Measurements from ENCODE around the gene MERTK. TPM values are rescaled to one million over a fixed set of nuclear protein-coding genes. Genes with fewer than 3 reads are reported as not detected.

The MERTK gene
- total RNA-seq, 1 experiment from 2014 or later: 2.5 TPM

DNA sequence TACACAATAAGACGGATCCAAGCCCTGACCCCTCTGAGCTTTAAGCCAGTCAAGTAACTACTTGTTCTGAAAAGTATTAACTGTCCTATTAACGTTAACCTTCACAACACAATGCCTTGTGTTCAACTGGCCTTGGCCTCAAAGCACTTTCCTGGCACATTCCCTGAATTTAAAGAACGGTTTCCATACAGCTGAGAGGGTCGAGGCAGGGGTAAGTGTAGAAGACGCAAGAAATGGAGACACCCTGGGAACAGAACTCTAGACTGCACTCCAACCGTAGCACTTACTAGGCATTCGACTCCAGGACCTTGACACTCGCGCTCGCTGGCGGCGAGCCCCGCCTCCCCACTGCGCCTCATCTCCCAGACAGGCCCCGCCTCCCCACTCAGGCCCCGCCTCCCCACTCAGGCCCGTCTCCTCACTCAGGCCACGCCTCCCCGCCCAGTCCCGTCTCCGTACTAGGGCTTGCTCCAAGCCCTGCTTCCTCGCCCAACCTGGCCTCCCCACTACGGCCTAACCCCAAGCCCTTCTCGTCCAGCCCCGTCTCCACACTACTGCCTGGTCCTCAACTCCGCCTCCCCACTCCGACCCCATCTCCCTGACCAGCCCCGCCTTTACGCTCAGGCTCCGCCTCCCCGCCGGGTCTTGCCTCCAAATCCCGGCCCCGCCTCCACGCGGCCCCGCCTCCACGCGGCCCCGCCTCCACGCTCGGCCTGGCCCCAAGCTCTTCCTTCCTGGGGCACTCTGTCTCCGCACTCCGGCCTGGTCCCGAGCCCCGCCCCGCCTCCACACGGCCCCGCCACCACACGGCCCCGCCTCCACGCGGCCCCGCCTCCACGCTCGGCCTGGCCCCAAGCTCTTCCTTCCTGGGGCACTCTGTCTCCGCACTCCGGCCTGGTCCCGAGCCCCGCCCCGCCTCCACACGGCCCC is 155.8 kb downstream of the MERTK start:
- ChIA-PET CTCF (interaction anchor here (0.6 to 1.2 kb wide), 7 partner anchors 21 to 345 kb away, joined by 3 to 5 read pairs (median 3); partner anchors contain the start of gene MERTK), POLR2A (ENCODE audit: unreplicated experiment) (interaction anchor here (0.6 to 0.7 kb wide), 2 partner anchors 28 to 84 kb away, joined by 3 to 4 read pairs; partner anchors contain the start of gene FBLN7)
- no TSS peak for BruUV-seq (replicated peaks)
- DNase-seq (peak; percentile 88), ATAC-seq (peak; percentile 64)
- peak overlapping the region; percentile 88 for H2AFZ ChIP-seq (ENCODE audit: low read length)
- H4K20me1 ChIP-seq (ENCODE audit: low read length): peaks cover 8% of the 10 kb centered on the region; the same call in 1 of the 2 replicates
- TF ChIP-seq, protein P1, sequence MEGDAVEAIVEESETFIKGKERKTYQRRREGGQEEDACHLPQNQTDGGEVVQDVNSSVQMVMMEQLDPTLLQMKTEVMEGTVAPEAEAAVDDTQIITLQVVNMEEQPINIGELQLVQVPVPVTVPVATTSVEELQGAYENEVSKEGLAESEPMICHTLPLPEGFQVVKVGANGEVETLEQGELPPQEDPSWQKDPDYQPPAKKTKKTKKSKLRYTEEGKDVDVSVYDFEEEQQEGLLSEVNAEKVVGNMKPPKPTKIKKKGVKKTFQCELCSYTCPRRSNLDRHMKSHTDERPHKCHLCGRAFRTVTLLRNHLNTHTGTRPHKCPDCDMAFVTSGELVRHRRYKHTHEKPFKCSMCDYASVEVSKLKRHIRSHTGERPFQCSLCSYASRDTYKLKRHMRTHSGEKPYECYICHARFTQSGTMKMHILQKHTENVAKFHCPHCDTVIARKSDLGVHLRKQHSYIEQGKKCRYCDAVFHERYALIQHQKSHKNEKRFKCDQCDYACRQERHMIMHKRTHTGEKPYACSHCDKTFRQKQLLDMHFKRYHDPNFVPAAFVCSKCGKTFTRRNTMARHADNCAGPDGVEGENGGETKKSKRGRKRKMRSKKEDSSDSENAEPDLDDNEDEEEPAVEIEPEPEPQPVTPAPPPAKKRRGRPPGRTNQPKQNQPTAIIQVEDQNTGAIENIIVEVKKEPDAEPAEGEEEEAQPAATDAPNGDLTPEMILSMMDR (conservative IDR thresholded peaks at IDR 0.05; ENCODE audit: low read depth, low read length): no peak
- no peak for TF ChIP-seq EZH2 (IDR thresholded peaks at IDR 0.05; ENCODE audit: low read length, unreplicated experiment)
- H3K4me1 ChIP-seq (ENCODE audit: insufficient read depth, low read length): peaks cover 18% of the 10 kb centered on the region
- no peaks in the 10 kb centered on the region for H3K27me3 ChIP-seq (ENCODE audit: low read length)
- intact Hi-C loops (cut with micrococcal nuclease): no loop called here
- peaks cover 33% of the 10 kb centered on the region for H3K79me2 ChIP-seq (ENCODE audit: low read length)
- no peaks in the 10 kb centered on the region for H3K9me3 ChIP-seq (ENCODE audit: low read length)
- H3K4me3 ChIP-seq (ENCODE audit: low read length): peak overlapping the region; percentile 65
- no peaks in the 10 kb centered on the region for H3K9me2 ChIP-seq (replicated peaks; ENCODE audit: low read length)
- no peaks in the 10 kb centered on the region for H3K36me3 ChIP-seq (ENCODE audit: low read depth, low read length)
- no peaks in the 10 kb centered on the region for H3F3A ChIP-seq (ENCODE audit: low read length, unreplicated experiment)
- no peak overlapping the region for H3K27ac ChIP-seq (ENCODE audit: low read length)
- H3K4me2 ChIP-seq (ENCODE audit: low read length): peak overlapping the region; percentile 82
- H3K9ac ChIP-seq (ENCODE audit: low read length): no peak overlapping the region

DNA sequence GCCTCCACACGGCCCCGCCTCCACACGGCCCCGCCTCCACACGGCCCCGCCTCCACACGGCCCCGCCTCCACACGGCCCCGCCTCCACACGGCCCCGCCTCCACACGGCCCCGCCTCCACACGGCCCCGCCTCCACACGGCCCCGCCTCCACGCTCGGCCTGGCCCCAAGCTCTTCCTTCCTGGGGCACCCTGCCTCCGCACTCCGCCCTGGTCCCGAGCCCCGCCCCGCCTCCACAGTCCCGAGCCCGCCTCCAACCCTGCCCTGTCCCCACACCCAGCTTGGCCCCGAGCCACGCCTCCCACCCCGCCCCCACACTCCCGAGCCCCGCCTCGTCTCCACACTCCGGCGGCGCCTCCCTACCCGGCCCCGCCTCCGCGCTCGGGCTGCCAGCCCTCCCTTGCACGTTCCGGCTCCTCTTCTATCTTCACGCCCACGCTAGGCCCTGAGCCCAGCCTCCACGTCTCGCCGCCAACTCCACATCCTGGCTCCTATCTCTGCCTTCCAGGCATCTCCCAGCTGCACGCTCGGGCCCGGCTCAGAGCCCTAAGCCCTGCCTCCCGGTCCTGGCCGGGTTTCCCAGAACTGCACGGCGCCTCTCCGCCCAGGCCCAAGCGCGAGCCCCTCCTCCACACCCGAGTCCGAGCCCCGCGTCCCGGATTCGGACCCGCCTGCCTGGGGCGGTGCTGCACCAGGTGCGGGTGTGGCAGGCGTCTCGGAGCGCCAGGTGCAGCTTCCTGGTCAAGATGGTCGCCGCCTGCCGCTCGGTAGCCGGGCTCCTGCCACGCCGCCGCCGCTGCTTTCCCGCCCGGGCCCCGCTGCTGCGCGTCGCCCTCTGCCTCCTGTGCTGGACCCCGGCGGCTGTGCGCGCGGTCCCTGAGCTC is 156.7 kb downstream of the MERTK start, which contains the start of gene TMEM87B:
Gene TMEM87B, plus strand, starts transcription at position 423 of the 883 bp plus-strand sequence. Its CDS starts 323 bp downstream, at position 746.
- Histone ChIP-seq H3K4me2 (ENCODE audit: low read length) (peak within 1 kb of the TSS; percentile 96), H3K4me3 (ENCODE audit: low read length) (peak within 1 kb of the TSS; percentile 75), H3K9ac (ENCODE audit: low read length) (peak within 1 kb of the TSS; percentile 76), H3K27ac (ENCODE audit: low read length) (peak within 1 kb of the TSS; percentile 79), H3K9me2 (replicated peaks; ENCODE audit: low read length) (no peaks in the 10 kb centered on the region), H3K27me3 (ENCODE audit: low read length) (no peaks in the 10 kb centered on the region), H3F3A (ENCODE audit: low read length, unreplicated experiment) (no peaks in the 10 kb centered on the region), H3K9me3 (ENCODE audit: low read length) (no peaks in the 10 kb centered on the region), H3K79me2 (ENCODE audit: low read length) (peaks cover 35% of the 10 kb centered on the region), H3K36me3 (ENCODE audit: low read depth, low read length) (peaks cover 5% of the 10 kb centered on the region; the same call in 1 of the 2 replicates), H3K4me1 (ENCODE audit: insufficient read depth, low read length) (peaks cover 18% of the 10 kb centered on the region), H4K20me1 (ENCODE audit: low read length) (peaks cover 8% of the 10 kb centered on the region; the same call in 1 of the 2 replicates), H2AFZ (ENCODE audit: low read length) (peak within 1 kb of the TSS; percentile 88)
- ChIA-PET POLR2A (ENCODE audit: unreplicated experiment) (interaction anchor here (0.6 to 0.7 kb wide), 2 partner anchors 28 to 83 kb away, joined by 3 to 4 read pairs; partner anchors contain the start of gene FBLN7), CTCF (interaction anchor here (0.6 to 1.2 kb wide), 7 partner anchors 20 to 346 kb away, joined by 3 to 5 read pairs (median 3); partner anchors contain the start of gene MERTK)
- DNase-seq: peak; percentile 94
- intact Hi-C loops (cut with micrococcal nuclease): no loop called here
- ATAC-seq: peak; percentile 60
- TF ChIP-seq EZH2phosphoT487 (IDR thresholded peaks at IDR 0.05; ENCODE audit: borderline replicate concordance, low read length): no peak
- TF ChIP-seq EZH2 (IDR thresholded peaks at IDR 0.05; ENCODE audit: low read length, unreplicated experiment): no peak
- TF ChIP-seq, protein P1 (conservative IDR thresholded peaks at IDR 0.05; ENCODE audit: low read depth, low read length): no peak
- no TSS peak for BruUV-seq (replicated peaks)
